GM08714 (cell line): ENCODE measurements around the gene LAT.
"Not testable (repeated sequence)": the region's sequence is repeated elsewhere in the genome, so short reads cannot be mapped to it uniquely, and the experiment has no call there.

Experiments used
- H3K4me3 ChIP-seq: fragments of 200-500 bp; sonication (Bioruptor generic); 2 replicates; pipeline ENCODE4 v1.5.1; 2014; ENCODE audit warnings: mild to moderate bottlenecking, low read length, inconsistent platforms
- ZNF274 ChIP-seq: IDR thresholded peaks from 2 replicates; pipeline ENCODE4 v1.6.1; 2012; ENCODE audit warnings: mild to moderate bottlenecking, low read depth, low read length

The LAT gene

DNA sequence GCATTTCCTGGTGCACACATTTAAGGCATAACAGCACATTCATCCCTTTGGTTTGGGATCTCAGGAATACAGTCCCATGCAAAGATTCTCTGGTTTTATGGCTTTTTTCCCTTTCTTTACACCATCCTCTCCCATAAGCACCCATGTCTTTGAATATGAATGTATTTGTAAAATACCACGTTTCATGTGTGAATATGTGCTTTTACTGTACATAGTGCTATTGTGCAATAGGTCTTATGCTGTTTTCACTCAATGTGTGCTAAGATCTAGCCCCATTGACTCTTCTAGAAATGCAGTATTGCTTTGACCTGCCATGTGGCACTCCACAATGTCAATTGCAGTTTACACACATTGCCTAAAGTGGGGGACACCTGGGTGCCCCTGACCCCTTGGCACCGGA lies 20.4 kb upstream of the LAT start:
- no peak for TF ChIP-seq ZNF274
- no peak overlapping the region for H3K4me3 ChIP-seq

GRCh38 chr16:28967156-28967555 lies 17.7 kb upstream of the LAT start:
- no peak for TF ChIP-seq ZNF274
- no peak overlapping the region for H3K4me3 ChIP-seq

DNA sequence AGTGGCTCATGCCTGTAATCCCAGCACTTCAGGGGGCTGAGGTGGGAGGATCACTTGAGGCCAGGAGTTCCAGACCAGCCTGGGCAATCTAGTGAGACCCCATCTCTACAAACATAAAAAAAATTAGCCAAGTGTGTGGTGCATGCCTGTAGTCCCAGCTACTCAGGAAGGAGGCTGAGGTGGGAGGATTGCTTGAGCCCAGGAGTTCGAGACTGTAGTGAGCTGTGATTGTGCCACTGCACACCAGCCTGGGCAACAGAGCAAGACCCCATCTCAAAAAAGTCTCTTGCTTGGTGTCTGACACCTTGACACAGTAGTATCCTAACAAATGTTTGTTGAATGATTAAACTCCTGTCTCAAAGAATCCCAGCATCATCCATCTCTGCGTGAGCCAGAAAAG lies 15.2 kb upstream of the LAT start:
- H3K4me3 ChIP-seq, result not testable (repeated sequence)

- no peak for TF ChIP-seq ZNF274
- H3K4me3 ChIP-seq, result peak overlapping the region; percentile 80
These were observed 10.8 kb upstream of the LAT start for GRCh38 chr16:28974007-28974436.

DNA sequence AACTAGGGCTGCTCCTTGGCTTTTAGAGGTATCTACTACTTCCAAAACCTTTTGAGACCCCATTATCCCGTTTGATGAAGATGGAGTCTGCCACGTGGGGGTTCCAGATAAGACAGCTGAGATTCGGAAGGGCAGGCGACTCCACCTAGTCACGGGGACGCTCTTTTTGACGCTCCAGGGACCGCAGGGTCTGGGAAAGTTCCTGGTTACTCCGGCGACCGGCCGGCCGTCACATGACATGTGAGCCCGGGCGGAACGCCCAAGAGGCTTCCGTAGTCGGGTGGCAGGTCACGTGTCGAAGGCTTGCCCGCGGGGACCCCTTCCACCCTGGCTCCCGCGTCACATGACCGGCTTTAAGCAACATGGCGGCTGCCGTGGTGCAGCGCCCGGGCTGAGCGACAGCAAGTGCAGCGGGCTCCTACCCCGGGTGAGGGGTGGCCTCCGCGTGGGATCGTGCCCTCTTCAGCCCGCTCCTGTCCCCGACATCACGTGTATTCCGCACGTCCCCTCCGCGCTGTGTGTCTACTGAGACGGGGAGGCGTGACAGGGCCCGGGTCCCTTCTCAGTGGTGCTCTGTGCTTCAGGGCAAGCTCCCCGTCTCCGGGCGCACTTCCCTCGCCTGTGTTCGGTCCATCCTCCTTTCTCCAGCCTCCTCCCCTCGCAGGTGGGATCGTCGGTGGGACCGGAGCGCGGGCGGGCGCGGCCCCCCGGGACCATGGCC lies 10.3 kb upstream of the LAT start, which contains the start of gene SPNS1:
Gene SPNS1 (plus strand): TSS at position 342 of the 721 bp plus-strand sequence. CDS start 374 bp downstream, at position 716.
- peak within 1 kb of the TSS; percentile 80 for H3K4me3 ChIP-seq
- no peak for TF ChIP-seq ZNF274

- no peak for TF ChIP-seq ZNF274
These were observed 9.7 kb upstream of the LAT start for GRCh38 chr16:28975158-28975599.

GRCh38 chr16:28977703-28978662 lies 6.9 kb upstream of the LAT start:
- no peak overlapping the region for H3K4me3 ChIP-seq

More at GRCh38 chr16:28975158-28975599, 9.7 kb upstream of the LAT start:
- peak overlapping the region; percentile 80 for H3K4me3 ChIP-seq

DNA sequence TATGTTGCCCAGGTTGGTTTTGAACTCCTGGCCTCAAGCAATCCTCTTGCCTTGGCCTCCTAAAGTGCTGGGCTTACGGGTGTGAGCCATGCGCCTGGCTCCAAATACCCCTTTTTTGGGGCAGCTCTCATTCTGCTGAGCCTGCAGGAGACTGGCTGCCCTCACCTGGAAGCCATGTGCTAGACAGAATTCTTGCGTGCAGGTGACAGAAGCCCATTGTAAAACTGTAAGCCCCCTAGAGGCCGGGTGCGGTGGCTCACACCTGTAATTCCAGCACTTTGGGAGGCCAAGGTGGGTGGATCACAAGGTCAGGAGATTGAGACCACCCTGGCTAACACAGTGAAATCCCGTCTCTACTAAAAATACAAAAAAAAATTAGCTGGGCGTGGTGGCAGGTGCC lies 4.5 kb upstream of the LAT start:
- H3K4me3 ChIP-seq, result not testable (repeated sequence)

More at GRCh38 chr16:28977703-28978662, 6.9 kb upstream of the LAT start:
- TF ChIP-seq ZNF274, result no peak

GRCh38 chr16:28980929-28981328 lies 3.9 kb upstream of the LAT start:
- TF ChIP-seq ZNF274, result no peak
- H3K4me3 ChIP-seq, result no peak overlapping the region

DNA sequence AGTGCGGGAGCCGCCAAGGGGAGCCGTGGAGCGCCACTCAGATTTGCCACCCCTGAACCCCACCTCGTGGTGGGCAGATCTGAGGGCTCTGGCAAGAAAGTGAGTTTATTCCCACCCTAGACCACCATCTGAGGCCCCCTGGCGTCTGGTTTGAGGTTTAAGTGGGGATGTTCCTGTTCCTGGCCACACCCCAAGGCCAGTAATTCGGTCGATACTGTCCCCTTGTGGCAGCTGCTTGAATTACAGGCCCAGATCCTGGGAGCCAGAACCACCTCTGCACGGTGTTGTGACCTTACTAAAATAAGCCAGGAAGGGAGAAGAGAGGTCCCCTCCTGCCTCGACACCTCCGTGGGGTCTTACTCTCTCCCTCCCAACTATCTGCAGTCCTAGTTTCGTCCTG lies 3.3 kb upstream of the LAT start:
- H3K4me3 ChIP-seq, result no peak overlapping the region
- TF ChIP-seq ZNF274, result no peak

DNA sequence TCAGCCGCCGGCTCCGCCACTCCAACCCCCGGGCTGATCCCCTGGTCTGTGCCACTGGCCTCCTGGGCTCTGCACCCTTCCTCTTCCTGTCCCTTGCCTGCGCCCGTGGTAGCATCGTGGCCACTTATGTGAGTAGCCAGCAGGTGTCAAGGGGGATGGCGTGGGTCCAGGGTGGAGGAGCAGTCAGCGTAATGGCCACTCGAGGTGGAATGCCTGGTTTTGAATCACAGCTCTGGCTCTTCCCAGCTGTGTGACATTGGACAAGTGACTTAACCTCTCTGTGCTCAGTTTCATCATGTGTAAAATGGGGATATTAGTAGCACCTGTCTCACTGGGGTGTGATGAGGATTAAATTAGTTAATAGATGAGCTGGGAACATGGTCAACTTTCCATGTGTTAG lies 2.4 kb upstream of the LAT start:
- no peak overlapping the region for H3K4me3 ChIP-seq

GRCh38 chr16:28982949-28983348 lies 1.9 kb upstream of the LAT start:
- no peak overlapping the region for H3K4me3 ChIP-seq
- no peak for TF ChIP-seq ZNF274

More for the DNA sequence above, 2.4 kb upstream of the LAT start:
- TF ChIP-seq ZNF274, result no peak

- H3K4me3 ChIP-seq, result no peak overlapping the region
- no peak for TF ChIP-seq ZNF274
These were observed 1.2 kb upstream of the LAT start for GRCh38 chr16:28983644-28984043.

DNA sequence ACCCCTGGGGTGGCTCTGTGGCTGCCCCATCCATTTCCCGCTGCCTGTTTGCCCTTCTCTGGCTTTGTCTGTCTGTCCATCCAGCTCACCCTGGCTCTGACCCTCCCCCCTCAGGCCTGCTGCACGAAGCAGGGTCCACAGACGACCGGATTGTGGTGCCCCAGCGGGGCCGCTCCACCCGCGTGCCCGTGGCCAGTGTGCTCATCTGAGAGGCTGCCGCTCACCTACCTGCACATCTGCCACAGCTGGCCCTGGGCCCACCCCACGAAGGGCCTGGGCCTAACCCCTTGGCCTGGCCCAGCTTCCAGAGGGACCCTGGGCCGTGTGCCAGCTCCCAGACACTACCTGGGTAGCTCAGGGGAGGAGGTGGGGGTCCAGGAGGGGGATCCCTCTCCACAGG lies 761 bp upstream of the LAT start:
- TF ChIP-seq ZNF274, result no peak
- H3K4me3 ChIP-seq, result no peak overlapping the region

GRCh38 chr16:28985211-28986041 lies 574 bp downstream of the LAT start:
- peak overlapping the region; percentile 50; the same call in 1 of the 2 replicates for H3K4me3 ChIP-seq
- no peak for TF ChIP-seq ZNF274
